Activated naive CD4-positive, alpha-beta T cell treated with anti-CD3 and anti-CD28 coated beads, Interleukin-2, amount 10 ng/mL, durations not matched to agents 7 days and 5 days (primary cell): ENCODE data around the gene TPRG1.

ENCODE experiments used
- CTCF ChIA-PET: fragments of 350-600 bp; sonication (Branson Sonifier 250); formaldehyde crosslinking; loops from one replicate; lab custom pipeline; 2021; ENCODE audit warnings: antibody characterized with exemption; lab: Charles Lee
- DNase-seq: peaks from one replicate; pipeline ENCODE4 v3.0.0-alpha.2; 2020
- H3K27ac Mint-ChIP-seq: one replicate; pipeline ENCODE4 v1.8.0; 2021; ENCODE audit warnings: mild to moderate bottlenecking, moderate library complexity, mixed read lengths
- H3K27me3 Mint-ChIP-seq: one replicate; pipeline ENCODE4 v1.8.0; 2021; ENCODE audit warnings: mild to moderate bottlenecking, mixed read lengths
- H3K36me3 Mint-ChIP-seq: one replicate; pipeline ENCODE4 v1.8.0; 2021; ENCODE audit warnings: mixed read lengths
- H3K4me1 Mint-ChIP-seq: one replicate; pipeline ENCODE4 v1.8.0; 2021; ENCODE audit warnings: mixed read lengths
- H3K4me3 Mint-ChIP-seq: one replicate; pipeline ENCODE4 v1.8.0; 2021; ENCODE audit warnings: mild to moderate bottlenecking, moderate library complexity, mixed read lengths
- H3K9me3 Mint-ChIP-seq: one replicate; pipeline ENCODE4 v1.8.0; 2021; ENCODE audit warnings: mixed read lengths

TPRG1 gene

DNA sequence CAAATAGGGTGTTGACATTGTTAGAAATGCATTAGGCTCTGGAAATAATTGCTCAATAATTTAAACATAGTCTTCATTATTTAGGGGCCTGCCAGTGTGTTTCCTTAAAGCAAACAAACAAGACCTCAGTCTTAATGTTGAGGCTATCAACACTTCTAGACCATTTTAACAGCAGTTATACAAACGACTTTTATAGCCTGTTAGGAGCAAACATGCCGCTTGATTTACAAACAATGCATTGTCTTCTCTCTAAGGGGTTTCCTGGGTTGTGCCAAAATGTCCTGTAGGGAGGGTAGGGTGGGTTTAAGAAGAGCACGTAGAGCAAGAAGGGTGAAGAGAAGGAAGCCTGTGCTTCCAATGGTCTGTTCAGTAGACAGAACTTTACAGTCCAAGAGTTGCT lies 53.7 kb downstream of the TPRG1 start:
- CTCF ChIA-PET = no interaction called here
- Mint-ChIP-seq H3K9me3 (no peaks in the 10 kb centered on the region), H3K27me3 (peaks cover 12% of the 10 kb centered on the region)

DNA sequence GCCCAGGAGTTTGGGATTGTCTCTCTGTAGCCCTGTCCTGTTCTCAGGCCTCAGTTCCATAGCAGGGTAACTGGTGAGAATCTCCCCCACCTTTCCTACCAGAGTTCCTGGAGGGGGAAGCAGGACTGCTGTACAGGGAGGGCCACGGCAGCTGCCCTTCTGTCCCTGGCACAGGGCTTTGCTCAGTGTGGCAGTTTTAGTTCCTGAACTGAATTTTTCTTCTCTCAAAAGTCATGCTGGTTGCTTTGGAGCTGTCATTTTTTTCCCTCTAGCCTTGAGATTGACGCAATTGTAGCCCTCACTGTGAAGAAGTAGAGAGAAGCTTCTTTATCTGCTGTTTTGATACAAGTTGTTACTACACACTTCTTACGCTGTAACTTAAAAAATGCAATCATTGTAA lies 55.5 kb downstream of the TPRG1 start:
- Mint-ChIP-seq H3K4me3 (no peak overlapping the region), H3K4me1 (no peaks in the 10 kb centered on the region), H3K9me3 (no peaks in the 10 kb centered on the region), H3K36me3 (no peaks in the 10 kb centered on the region), H3K27ac (no peak overlapping the region), H3K27me3 (peaks cover 13% of the 10 kb centered on the region)
- DNase-seq = no peak
- CTCF ChIA-PET = no interaction called here

More for the DNA sequence above, 53.7 kb downstream of the TPRG1 start:
- Mint-ChIP-seq H3K4me1 (no peaks in the 10 kb centered on the region), H3K27ac (no peak overlapping the region), H3K4me3 (no peak overlapping the region), H3K36me3 (no peaks in the 10 kb centered on the region)
- no peak for DNase-seq

DNA sequence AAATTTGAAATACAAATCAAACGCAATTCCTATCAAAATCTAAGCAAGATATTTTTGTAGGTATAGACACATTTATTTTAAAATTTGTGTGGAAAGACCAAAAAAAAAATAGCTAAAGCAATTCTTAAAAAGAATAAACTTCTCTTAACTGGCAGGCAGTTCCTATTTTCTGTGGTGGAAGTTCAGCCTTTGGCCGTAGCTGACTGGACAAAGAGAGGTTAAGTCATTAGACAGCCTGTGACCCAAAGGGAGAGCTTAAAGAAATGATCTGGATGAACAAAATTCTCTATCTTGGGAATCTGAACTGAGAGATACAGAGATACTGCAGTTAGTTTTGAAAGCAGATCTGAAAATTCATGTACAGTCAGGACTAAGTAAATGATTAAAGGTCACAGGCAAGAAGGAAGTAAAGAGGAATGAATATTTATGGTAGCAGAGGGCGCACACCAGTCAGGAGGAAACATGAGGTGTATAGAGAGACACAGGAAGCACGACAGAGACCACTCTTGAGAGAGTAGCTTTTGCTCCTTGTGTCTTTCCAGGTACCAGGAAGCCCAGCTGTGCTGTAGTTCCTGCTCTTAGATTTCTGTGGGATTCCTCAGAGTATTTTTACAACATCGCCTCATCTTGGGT lies 57.5 kb downstream of the TPRG1 start:
- no peaks in the 10 kb centered on the region for H3K9me3 Mint-ChIP-seq
- DNase-seq = no peak

DNA sequence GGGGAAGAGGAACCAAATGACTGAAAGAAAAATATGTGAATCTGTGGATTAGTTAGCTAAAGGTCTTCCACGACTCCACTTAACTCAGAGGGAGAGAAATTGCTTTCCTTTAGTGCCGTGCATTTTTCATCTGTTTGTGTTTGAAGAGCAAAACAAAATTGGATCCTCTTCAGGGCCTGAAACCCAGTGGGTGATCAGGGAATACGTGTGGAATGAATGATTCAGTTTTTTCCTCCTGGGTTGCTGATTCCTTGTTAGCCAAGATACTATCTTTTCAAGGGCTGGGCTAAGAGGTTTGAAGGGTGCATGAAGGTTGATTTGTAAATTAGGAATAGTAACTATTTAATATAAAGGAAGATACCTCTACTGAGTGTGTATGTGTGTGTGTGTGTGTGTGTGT lies 61.0 kb downstream of the TPRG1 start:
- Mint-ChIP-seq H3K4me1 (no peaks in the 10 kb centered on the region), H3K4me3 (no peak overlapping the region), H3K27me3 (peaks cover 7% of the 10 kb centered on the region), H3K27ac (no peak overlapping the region), H3K36me3 (no peaks in the 10 kb centered on the region), H3K9me3 (no peaks in the 10 kb centered on the region)
- DNase-seq = no peak
- CTCF ChIA-PET = interaction anchor here (0.7 kb wide), 1 partner anchor 826 kb away, joined by 3 read pairs; no protein-coding TSS in a partner anchor

More for the DNA sequence above, 57.5 kb downstream of the TPRG1 start:
- H3K27me3 Mint-ChIP-seq = peaks cover 13% of the 10 kb centered on the region
- no peak overlapping the region for H3K4me3 Mint-ChIP-seq
- H3K4me1 Mint-ChIP-seq = no peaks in the 10 kb centered on the region
- no peaks in the 10 kb centered on the region for H3K36me3 Mint-ChIP-seq
- CTCF ChIA-PET = no interaction called here
- no peak overlapping the region for H3K27ac Mint-ChIP-seq

DNA sequence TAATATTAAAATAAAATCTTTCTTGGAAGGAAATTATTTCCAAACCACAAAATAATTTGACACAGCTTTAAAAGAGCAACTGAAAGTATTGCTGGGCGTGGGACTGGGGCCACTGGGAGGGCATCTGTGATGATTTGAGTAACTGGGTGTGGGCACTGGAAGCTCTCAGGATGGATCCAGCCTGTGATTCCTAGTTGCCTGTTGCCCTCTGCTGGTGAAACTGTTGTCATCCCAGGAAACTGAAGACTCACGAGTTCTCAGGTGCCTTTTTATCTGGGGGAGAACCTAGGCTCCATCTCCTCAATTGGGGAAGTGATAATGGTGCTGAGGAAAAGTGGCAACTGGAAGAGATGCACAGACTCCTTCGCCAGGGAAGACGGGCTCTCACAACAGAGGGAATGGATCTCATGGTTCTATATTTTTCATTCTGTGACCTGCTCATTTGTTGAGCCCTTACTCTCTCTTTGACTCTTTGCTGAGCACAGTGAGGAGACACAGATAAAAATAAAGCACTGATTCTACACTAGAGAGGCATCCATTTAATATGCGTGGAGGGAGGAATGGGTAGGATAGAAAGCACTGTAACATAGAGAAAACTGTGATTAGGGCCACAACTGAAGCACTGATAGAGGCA lies 61.6 kb downstream of the TPRG1 start:
- H3K27me3 Mint-ChIP-seq = peaks cover 7% of the 10 kb centered on the region
- H3K9me3 Mint-ChIP-seq = no peaks in the 10 kb centered on the region
- no peak overlapping the region for H3K27ac Mint-ChIP-seq
- no peak overlapping the region for H3K4me3 Mint-ChIP-seq
- no peaks in the 10 kb centered on the region for H3K36me3 Mint-ChIP-seq
- peak; percentile 29 for DNase-seq
- H3K4me1 Mint-ChIP-seq = no peaks in the 10 kb centered on the region
- CTCF ChIA-PET = interaction anchor here (0.7 kb wide), 1 partner anchor 827 kb away, joined by 3 read pairs; no protein-coding TSS in a partner anchor

GRCh38 chr3:189235214-189235613 lies 63.4 kb downstream of the TPRG1 start:
- Mint-ChIP-seq H3K4me1 (no peaks in the 10 kb centered on the region), H3K36me3 (no peaks in the 10 kb centered on the region), H3K27me3 (peaks cover 3% of the 10 kb centered on the region), H3K4me3 (no peak overlapping the region), H3K9me3 (no peaks in the 10 kb centered on the region), H3K27ac (no peak overlapping the region)
- CTCF ChIA-PET = no interaction called here
- no peak for DNase-seq

DNA sequence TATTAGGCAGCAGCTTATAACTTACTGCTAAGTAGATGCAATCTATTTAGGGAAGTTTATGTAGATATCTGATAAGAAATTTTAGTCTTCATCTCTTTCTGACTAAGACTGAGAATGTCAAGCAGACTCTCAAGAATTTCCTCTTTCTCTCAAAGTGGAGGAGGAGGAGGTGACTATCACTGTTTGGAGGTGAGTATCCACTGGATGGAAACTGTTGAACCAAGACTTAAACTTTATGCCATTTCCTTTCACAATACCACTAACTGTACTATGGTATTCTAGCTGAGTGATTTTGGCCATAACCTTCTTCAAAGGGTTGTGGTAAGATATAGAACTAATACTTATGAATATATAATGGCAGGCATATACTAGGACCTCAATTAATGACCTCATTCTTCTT lies 64.6 kb downstream of the TPRG1 start:
- Mint-ChIP-seq H3K4me1 (no peaks in the 10 kb centered on the region), H3K9me3 (no peaks in the 10 kb centered on the region), H3K4me3 (no peak overlapping the region), H3K27me3 (no peaks in the 10 kb centered on the region), H3K27ac (no peak overlapping the region), H3K36me3 (no peaks in the 10 kb centered on the region)
- CTCF ChIA-PET = no interaction called here
- DNase-seq = no peak

GRCh38 chr3:189237526-189237925 lies 65.8 kb downstream of the TPRG1 start:
- Mint-ChIP-seq H3K9me3 (peaks cover 2% of the 10 kb centered on the region), H3K27me3 (no peaks in the 10 kb centered on the region), H3K4me1 (no peaks in the 10 kb centered on the region), H3K27ac (no peak overlapping the region), H3K36me3 (no peaks in the 10 kb centered on the region), H3K4me3 (no peak overlapping the region)
- no peak for DNase-seq
- CTCF ChIA-PET = no interaction called here

GRCh38 chr3:189238071-189238470 lies 66.3 kb downstream of the TPRG1 start:
- H3K27me3 Mint-ChIP-seq = no peaks in the 10 kb centered on the region

GRCh38 chr3:189239616-189240015 lies 67.8 kb downstream of the TPRG1 start:
- Mint-ChIP-seq H3K36me3 (no peaks in the 10 kb centered on the region), H3K9me3 (peaks cover 5% of the 10 kb centered on the region), H3K27ac (no peak overlapping the region), H3K27me3 (peaks cover under 1% of the 10 kb centered on the region), H3K4me1 (no peaks in the 10 kb centered on the region), H3K4me3 (no peak overlapping the region)
- DNase-seq = no peak
- CTCF ChIA-PET = no interaction called here

More at GRCh38 chr3:189238071-189238470, 66.3 kb downstream of the TPRG1 start:
- no peak for DNase-seq
- Mint-ChIP-seq H3K4me3 (no peak overlapping the region), H3K36me3 (no peaks in the 10 kb centered on the region), H3K4me1 (no peaks in the 10 kb centered on the region), H3K27ac (no peak overlapping the region), H3K9me3 (peaks cover 3% of the 10 kb centered on the region)
- CTCF ChIA-PET = no interaction called here

DNA sequence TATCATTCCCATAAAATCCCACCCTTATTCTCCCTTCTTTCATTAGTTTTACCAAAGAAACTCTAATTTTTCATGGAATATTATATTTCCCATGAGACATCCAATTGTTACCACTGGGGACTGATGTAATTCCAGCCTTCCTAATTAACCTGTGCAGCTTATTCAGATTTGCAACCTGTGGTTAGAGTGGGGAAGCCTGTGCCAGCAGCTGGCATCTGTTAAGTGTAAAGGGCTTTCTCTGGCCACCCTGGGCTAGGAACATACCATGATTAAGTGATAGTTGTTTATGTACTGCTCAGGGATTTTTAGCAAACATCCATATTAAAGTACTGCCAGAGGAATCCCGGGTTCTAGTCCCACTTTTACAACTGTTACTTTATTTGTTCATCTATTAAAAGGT lies 78.2 kb downstream of the TPRG1 start:
- H3K9me3 Mint-ChIP-seq = peaks cover 4% of the 10 kb centered on the region
- CTCF ChIA-PET = no interaction called here
- no peak overlapping the region for H3K4me3 Mint-ChIP-seq
- no peak for DNase-seq
- no peaks in the 10 kb centered on the region for H3K27me3 Mint-ChIP-seq
- no peak overlapping the region for H3K27ac Mint-ChIP-seq
- H3K36me3 Mint-ChIP-seq = no peaks in the 10 kb centered on the region
- no peaks in the 10 kb centered on the region for H3K4me1 Mint-ChIP-seq

- no peak overlapping the region for H3K4me3 Mint-ChIP-seq
- H3K4me1 Mint-ChIP-seq = no peaks in the 10 kb centered on the region
- peaks cover 2% of the 10 kb centered on the region for H3K9me3 Mint-ChIP-seq
- H3K36me3 Mint-ChIP-seq = no peaks in the 10 kb centered on the region
- no peak overlapping the region for H3K27ac Mint-ChIP-seq
- H3K27me3 Mint-ChIP-seq = no peaks in the 10 kb centered on the region
- DNase-seq = no peak
- CTCF ChIA-PET = no interaction called here
Measured at GRCh38 chr3:189258261-189258660, 86.5 kb downstream of the TPRG1 start.

DNA sequence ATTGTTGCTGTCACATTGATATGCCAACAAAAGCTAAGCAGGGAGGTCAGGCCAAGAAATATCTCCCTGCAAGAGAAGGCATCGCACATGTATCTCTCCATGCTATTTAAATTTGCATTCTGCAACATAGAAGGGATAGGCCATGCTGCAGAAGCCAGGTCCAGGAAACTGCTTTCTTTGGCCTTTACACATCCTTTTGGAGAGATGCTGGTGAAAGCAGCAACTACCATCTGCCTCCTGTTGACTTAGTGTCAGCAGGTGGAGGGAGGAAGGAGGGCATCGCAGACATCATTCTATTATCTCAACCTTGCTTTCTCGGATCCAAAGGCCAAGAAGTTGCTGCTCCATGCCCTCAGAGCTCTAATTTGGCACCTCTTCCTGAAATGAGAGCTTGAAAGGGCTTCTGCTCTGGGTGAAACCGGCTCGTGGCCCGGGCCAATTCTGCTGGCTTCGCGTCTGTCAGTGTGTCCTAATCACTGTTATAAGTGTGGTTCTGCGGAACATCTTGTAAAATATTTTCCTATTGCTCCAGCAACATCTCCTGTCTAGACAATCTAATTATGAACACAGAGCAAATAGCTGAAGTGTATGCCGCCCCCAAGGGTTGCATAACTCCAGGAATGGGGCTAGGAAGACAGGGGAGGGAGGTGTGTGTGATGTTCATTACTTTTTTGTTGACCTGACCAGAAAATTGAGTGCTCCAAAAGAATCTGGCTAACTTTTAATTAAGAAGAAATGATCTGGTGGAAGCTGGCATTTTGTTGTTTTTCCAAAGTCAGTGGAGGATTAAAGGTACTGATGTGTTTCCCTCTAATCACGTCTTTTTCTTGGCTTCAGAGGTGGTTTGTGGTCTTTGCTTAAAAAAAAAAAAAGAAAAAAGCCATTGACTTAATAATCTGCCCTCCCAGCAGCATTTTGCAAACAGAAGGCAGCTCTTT lies 89.1 kb downstream of the TPRG1 start:
- no peaks in the 10 kb centered on the region for H3K36me3 Mint-ChIP-seq
- H3K9me3 Mint-ChIP-seq = no peaks in the 10 kb centered on the region
- no peak for DNase-seq
- CTCF ChIA-PET = no interaction called here
- no peak overlapping the region for H3K4me3 Mint-ChIP-seq
- H3K4me1 Mint-ChIP-seq = no peaks in the 10 kb centered on the region
- no peaks in the 10 kb centered on the region for H3K27me3 Mint-ChIP-seq
- no peak overlapping the region for H3K27ac Mint-ChIP-seq

DNA sequence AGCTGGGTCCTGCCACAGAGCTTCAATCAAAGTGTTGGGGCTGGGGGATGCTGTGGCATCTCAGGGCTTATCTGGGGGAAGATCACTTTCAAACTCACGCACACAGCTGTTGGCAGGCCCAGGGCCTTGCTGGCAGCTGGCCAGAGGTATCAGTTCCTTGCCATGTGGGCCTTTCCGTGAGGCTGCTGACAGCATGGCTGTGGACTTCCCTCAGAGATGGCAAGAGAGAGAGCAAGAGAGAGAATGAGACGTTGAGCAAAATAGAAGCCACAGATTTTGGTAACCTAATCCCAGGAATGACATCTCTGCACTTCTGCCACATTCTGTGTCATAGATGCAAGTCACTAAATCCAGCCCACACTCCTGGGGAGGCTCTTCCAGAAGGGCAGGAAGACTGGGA lies 91.0 kb downstream of the TPRG1 start:
- no peak for DNase-seq
- no peak overlapping the region for H3K4me3 Mint-ChIP-seq
- H3K4me1 Mint-ChIP-seq = no peaks in the 10 kb centered on the region
- no peaks in the 10 kb centered on the region for H3K9me3 Mint-ChIP-seq
- no peaks in the 10 kb centered on the region for H3K36me3 Mint-ChIP-seq
- H3K27ac Mint-ChIP-seq = no peak overlapping the region
- CTCF ChIA-PET = no interaction called here
- no peaks in the 10 kb centered on the region for H3K27me3 Mint-ChIP-seq
